ENCODE data around the gene FAM163A.

FAM163A gene

DNA sequence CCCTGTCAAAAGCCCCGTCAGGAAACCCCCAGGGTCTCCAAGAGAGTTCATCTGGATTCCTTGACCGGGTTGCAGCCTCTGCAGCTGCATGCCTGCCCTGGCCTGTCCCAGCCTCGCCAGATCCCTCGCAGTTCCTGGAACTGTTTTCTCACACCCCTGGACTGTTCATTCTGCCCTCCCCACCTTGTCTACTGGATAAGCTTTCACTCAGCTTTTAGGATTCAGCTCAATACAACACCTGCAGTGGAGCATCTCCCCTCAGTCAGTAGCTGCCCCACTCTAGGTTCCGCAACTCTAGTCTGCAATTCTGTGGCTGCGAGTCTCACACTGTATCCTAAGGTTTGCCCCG lies 67.2 kb downstream of the FAM163A start:
- TF ChIP-seq POU2F2 (IDR thresholded peaks at IDR 0.05; ENCODE audit: low read depth, low read length) (no peak), TAF1 (IDR thresholded peaks at IDR 0.05; ENCODE audit: low read depth, low read length) (no peak), SPI1 (IDR thresholded peaks at IDR 0.05; ENCODE audit: low read depth, low read length) (no peak), POLR2AphosphoS5 (IDR thresholded peaks at IDR 0.05; ENCODE audit: low read depth, low read length) (no peak), POLR2A (IDR thresholded peaks at IDR 0.05; ENCODE audit: low read depth, low read length) (no peak), PAX5 (IDR thresholded peaks at IDR 0.05; ENCODE audit: insufficient read depth, low read length, severe bottlenecking) (no peak)
- no peak for FAIRE-seq

DNA sequence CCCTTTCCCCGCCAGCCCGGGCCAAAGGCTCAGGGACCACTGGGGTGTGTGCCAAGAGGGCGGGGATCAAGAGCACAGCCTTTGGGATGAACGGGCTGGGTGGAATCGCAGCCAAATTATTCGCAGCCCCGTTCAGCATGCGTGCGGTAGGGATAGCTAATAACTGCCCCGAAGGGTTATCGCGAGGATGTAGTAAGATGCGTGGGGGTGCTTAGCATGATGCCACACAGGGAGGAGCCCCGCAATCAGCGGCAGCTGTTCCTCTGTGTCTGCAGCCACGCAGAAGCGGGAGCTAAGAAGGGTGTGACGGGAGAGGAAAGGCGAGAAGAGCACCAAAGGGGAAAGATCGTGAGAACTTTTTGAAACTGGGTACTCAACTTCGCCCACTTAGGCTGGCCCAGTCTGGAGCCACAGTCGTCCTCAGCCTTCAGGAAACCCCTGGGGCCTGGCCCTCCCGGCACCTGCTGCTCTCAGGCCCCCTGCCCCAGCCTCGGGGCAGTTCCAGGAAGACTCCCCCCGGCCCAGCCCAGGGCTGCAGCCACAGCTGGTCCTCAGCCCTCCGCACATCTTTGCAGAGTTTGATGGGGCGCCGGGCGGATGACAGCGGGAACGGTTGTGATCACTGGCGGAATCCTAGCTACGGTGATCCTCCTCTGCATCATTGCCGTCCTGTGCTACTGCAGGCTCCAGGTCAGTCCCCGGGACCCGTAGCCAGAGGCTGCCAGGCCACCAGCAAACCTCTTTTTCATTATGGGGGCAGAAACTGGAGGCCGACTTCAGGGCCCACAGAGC lies 69.6 kb downstream of the FAM163A start:
- TF ChIP-seq TAF1 (IDR thresholded peaks at IDR 0.05; ENCODE audit: low read depth, low read length) (no peak), SPI1 (IDR thresholded peaks at IDR 0.05; ENCODE audit: low read depth, low read length) (no peak)
- DNase-seq (ENCODE audit: insufficient read length, low spot score), result no peak
- FAIRE-seq, result no peak

More for the DNA sequence above, 67.2 kb downstream of the FAM163A start:
- DNase-seq (ENCODE audit: insufficient read length, low spot score), result no peak

DNA sequence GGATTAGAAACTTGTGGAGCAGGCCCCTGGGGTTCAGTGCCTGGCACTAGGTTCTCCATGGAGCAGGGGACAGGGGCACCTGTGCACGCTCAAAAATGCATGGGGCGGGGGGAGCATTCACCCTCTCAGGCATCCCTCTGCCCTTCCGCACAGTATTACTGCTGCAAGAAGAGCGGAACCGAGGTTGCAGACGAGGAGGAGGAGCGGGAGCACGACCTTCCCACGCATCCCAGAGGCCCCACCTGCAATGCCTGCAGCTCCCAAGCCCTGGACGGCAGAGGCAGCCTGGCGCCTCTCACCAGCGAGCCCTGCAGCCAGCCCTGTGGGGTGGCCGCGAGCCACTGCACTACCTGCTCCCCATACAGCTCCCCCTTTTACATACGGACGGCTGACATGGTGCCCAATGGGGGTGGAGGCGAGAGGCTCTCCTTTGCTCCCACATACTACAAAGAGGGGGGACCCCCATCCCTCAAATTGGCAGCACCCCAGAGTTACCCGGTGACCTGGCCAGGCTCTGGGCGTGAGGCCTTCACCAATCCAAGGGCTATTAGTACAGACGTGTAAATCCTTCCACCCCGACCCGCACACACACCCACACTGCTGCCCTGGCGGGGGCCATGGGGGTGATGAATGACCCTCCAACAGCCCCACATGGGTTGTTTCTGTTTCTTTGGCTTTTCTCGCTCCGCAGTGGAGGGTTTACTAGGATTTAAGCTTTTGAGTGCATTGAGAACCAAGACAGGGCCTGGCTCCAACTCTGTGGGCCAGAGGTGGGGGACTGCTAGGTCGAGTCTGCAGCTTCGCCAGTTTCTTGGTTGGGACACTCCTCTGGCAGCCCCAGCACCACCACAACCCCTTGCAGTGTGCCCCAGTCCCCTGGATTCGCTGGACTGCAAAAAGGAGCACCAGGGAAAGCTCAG lies 70.8 kb downstream of the FAM163A start:
- DNase-seq (ENCODE audit: insufficient read length, low spot score) (no peak), FAIRE-seq (no peak)
- TF ChIP-seq SPI1 (IDR thresholded peaks at IDR 0.05; ENCODE audit: low read depth, low read length) (no peak), POLR2AphosphoS5 (IDR thresholded peaks at IDR 0.05; ENCODE audit: low read depth, low read length) (no peak), POU2F2 (IDR thresholded peaks at IDR 0.05; ENCODE audit: low read depth, low read length) (no peak), PAX5 (IDR thresholded peaks at IDR 0.05; ENCODE audit: insufficient read depth, low read length, severe bottlenecking) (no peak)

DNA sequence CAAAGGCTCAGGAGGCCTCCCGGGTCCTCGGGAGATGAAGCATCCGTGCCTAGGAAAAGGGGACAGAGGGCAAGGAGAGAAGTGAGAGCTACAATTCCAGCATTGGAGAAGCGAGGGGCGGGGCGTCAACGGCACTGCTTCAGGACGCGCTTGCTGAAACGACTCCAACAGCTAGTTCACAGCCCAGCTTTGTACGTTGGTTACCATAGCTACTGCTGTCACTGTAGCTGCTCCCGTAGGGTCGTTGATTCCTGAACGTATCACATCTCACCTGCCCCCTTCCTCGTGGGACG lies 71.4 kb downstream of the FAM163A start:
- no peak for FAIRE-seq
- TF ChIP-seq SPI1 (IDR thresholded peaks at IDR 0.05; ENCODE audit: low read depth, low read length), result no peak
- TF ChIP-seq TAF1 (IDR thresholded peaks at IDR 0.05; ENCODE audit: low read depth, low read length), result no peak
- no peak for TF ChIP-seq POU2F2 (IDR thresholded peaks at IDR 0.05; ENCODE audit: low read depth, low read length)
- TF ChIP-seq POLR2AphosphoS5 (IDR thresholded peaks at IDR 0.05; ENCODE audit: low read depth, low read length), result no peak
- TF ChIP-seq PAX5 (IDR thresholded peaks at IDR 0.05; ENCODE audit: insufficient read depth, low read length, severe bottlenecking), result no peak
- TF ChIP-seq POLR2A (IDR thresholded peaks at IDR 0.05; ENCODE audit: low read depth, low read length), result no peak
- no peak for DNase-seq (ENCODE audit: insufficient read length, low spot score)

DNA sequence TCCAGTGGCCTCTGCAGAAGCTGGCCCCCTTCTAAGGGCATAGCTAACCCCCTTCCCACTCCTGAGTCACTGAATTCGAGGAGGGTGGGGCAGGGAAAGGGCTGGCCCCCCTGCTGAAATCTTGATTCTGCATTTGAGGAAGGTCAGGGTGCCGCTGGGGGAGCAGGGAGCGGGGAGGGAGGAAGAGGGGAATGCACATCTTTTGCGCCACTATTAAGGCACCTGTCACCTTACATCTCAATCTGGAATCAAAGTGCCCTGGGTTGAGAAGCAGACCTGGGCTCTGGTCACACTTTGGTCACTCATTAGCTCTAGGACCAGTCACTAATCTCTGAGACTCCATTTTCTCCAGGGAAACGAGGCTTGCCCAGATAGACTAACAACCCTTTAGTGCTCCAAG lies 72.5 kb downstream of the FAM163A start:
- no peak for DNase-seq (ENCODE audit: insufficient read length, low spot score)
- TF ChIP-seq POU2F2 (IDR thresholded peaks at IDR 0.05; ENCODE audit: low read depth, low read length) (no peak), POLR2AphosphoS5 (IDR thresholded peaks at IDR 0.05; ENCODE audit: low read depth, low read length) (no peak), POLR2A (IDR thresholded peaks at IDR 0.05; ENCODE audit: low read depth, low read length) (no peak), PAX5 (IDR thresholded peaks at IDR 0.05; ENCODE audit: insufficient read depth, low read length, severe bottlenecking) (no peak), SPI1 (IDR thresholded peaks at IDR 0.05; ENCODE audit: low read depth, low read length) (no peak), TAF1 (IDR thresholded peaks at IDR 0.05; ENCODE audit: low read depth, low read length) (no peak)
- FAIRE-seq, result no peak

DNA sequence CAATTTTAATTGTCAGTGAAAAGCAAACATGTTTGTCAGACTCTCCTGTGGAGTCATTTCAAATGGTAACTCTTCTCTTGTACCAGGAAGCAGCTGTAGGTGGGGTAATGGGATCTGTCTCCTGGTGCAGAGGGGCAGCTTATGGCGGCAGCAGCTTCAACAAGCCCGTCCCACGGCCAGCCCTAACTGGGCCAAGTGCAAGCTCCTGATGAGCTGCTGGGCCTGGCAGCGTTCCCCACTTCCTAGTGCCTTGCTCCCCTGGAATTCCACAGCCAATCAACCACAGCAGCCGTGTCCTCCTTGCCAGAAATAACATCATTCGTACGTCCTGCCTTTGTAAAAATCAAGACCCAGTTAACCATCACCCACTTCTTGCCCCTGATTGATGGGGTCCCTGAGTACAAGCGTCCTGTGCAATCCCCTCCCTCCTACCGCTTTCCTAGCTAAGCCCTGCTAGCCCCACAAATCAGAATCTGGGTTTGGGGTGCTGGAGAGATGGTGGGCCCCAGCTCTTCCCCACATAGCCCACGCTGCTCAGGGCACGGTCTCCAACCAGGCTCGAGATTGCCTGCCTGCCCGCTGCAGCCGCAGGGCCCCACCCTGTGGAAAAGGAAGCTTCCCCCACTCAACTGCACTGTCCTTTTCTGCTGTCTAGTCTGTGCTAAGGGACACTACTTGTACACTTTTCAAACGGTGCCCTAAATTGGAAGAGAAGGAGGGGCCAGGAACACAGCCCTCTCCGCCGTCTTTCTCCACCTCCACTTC lies 73.3 kb downstream of the FAM163A start:
- no peak for FAIRE-seq
- TF ChIP-seq POLR2A (IDR thresholded peaks at IDR 0.05; ENCODE audit: low read depth, low read length) (no peak), TAF1 (IDR thresholded peaks at IDR 0.05; ENCODE audit: low read depth, low read length) (no peak), POLR2AphosphoS5 (IDR thresholded peaks at IDR 0.05; ENCODE audit: low read depth, low read length) (no peak), PAX5 (IDR thresholded peaks at IDR 0.05; ENCODE audit: insufficient read depth, low read length, severe bottlenecking) (no peak), POU2F2 (IDR thresholded peaks at IDR 0.05; ENCODE audit: low read depth, low read length) (no peak), SPI1 (IDR thresholded peaks at IDR 0.05; ENCODE audit: low read depth, low read length) (no peak)
- DNase-seq (ENCODE audit: insufficient read length, low spot score), result no peak

DNA sequence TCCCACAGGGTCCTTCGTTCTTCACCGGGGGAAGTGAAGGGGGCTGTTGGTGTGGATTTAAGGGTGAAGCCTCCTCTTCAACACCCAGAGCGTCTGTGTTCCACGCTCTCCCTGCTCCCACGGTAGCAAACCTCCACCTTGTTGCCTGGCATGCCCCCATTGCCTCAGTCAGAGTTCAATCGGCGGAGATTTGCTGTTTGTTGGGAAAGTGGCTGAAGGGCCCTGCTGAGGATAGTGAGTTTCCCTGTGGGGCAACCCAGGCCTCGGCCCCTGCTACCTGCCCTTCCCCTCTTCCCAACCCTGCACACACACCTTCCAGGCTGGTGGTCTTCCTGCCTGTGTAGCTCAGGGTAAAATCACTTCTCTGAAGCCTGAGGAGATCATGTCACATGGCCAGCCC lies 74.0 kb downstream of the FAM163A start:
- DNase-seq (ENCODE audit: insufficient read length, low spot score) (no peak), FAIRE-seq (no peak)
- TF ChIP-seq POLR2A (IDR thresholded peaks at IDR 0.05; ENCODE audit: low read depth, low read length), result no peak
- no peak for TF ChIP-seq TAF1 (IDR thresholded peaks at IDR 0.05; ENCODE audit: low read depth, low read length)
- TF ChIP-seq PAX5 (IDR thresholded peaks at IDR 0.05; ENCODE audit: insufficient read depth, low read length, severe bottlenecking), result no peak
- no peak for TF ChIP-seq POLR2AphosphoS5 (IDR thresholded peaks at IDR 0.05; ENCODE audit: low read depth, low read length)
- no peak for TF ChIP-seq SPI1 (IDR thresholded peaks at IDR 0.05; ENCODE audit: low read depth, low read length)
- no peak for TF ChIP-seq POU2F2 (IDR thresholded peaks at IDR 0.05; ENCODE audit: low read depth, low read length)

DNA sequence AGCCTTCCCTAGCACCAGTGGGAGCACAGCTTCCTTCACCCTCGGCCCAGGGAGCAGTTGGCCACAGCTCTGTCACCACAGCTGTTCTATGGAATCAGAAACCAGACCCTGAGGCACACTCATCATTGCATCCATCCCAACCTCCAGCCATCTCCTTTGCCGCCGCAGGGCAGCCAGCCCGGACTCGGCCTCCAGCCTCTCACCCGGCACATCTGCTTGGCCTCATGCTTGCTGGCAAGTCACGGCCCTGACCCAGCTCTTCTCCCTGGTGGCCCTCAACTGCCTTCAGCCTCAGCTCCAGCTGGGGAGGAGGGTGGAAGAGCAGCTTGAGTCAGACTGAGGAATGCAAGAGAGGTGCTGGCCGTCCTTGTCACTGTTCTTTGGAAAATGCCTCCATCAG lies 74.7 kb downstream of the FAM163A start:
- DNase-seq (ENCODE audit: insufficient read length, low spot score) (no peak), FAIRE-seq (no peak)
- TF ChIP-seq POLR2A (IDR thresholded peaks at IDR 0.05; ENCODE audit: low read depth, low read length) (no peak), TAF1 (IDR thresholded peaks at IDR 0.05; ENCODE audit: low read depth, low read length) (no peak), POLR2AphosphoS5 (IDR thresholded peaks at IDR 0.05; ENCODE audit: low read depth, low read length) (no peak), POU2F2 (IDR thresholded peaks at IDR 0.05; ENCODE audit: low read depth, low read length) (no peak), SPI1 (IDR thresholded peaks at IDR 0.05; ENCODE audit: low read depth, low read length) (no peak), PAX5 (IDR thresholded peaks at IDR 0.05; ENCODE audit: insufficient read depth, low read length, severe bottlenecking) (no peak)

DNA sequence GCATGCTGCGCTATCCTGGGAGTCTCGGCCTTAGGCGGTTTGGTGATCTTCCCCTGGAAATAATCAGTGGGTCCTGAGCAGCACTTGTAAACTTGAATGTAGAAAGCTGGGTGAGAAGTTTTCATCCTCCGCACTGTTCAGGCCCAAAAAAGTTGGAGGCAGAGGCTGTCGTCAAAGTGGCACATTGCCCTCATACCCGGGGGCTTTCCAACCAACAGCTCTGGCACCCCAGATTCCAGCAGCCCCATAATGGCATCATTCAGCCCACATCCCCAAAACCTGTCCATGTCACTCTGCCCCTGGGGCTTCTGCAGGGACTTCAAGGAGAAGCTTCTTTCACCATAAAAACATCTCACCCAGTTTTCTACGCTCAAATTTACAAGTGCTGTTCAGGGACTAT lies 75.2 kb downstream of the FAM163A start:
- no peak for TF ChIP-seq SPI1 (IDR thresholded peaks at IDR 0.05; ENCODE audit: low read depth, low read length)
- no peak for TF ChIP-seq POU2F2 (IDR thresholded peaks at IDR 0.05; ENCODE audit: low read depth, low read length)
- no peak for TF ChIP-seq TAF1 (IDR thresholded peaks at IDR 0.05; ENCODE audit: low read depth, low read length)
- TF ChIP-seq POLR2A (IDR thresholded peaks at IDR 0.05; ENCODE audit: low read depth, low read length), result no peak
- no peak for TF ChIP-seq POLR2AphosphoS5 (IDR thresholded peaks at IDR 0.05; ENCODE audit: low read depth, low read length)
- FAIRE-seq, result no peak
- DNase-seq (ENCODE audit: insufficient read length, low spot score), result no peak

Data from GM12891 (cell line).